ENCODE results near the gene TTC17.
"Not testable (repeated sequence)": the region's sequence is repeated elsewhere in the genome, so short reads cannot be mapped to it uniquely, and the experiment has no call there.

The TTC17 gene

GRCh38 chr11:43467958-43468357 lies 109.2 kb downstream of the TTC17 start:
- DNase-seq (ENCODE audit: low spot score in 2 of 2), result no peak
- H3K9me3 Mint-ChIP-seq, result peaks cover 19% of the 10 kb centered on the region
- peaks cover 16% of the 10 kb centered on the region for H3K36me3 Mint-ChIP-seq
- H3K4me3 Mint-ChIP-seq, result no peak overlapping the region
- no peak overlapping the region for H3K27ac Mint-ChIP-seq
- ATAC-seq, result no peak
- no peaks in the 10 kb centered on the region for H3K4me1 Mint-ChIP-seq

GRCh38 chr11:43477491-43477890 lies 118.8 kb downstream of the TTC17 start:
- not testable (repeated sequence) for H3K36me3 Mint-ChIP-seq; DNase-seq (ENCODE audit: low spot score in 2 of 2); H3K27ac Mint-ChIP-seq; H3K4me1 Mint-ChIP-seq; ATAC-seq; H3K4me3 Mint-ChIP-seq
- peaks cover 24% of the 10 kb centered on the region for H3K9me3 Mint-ChIP-seq

GRCh38 chr11:43486141-43486540 lies 127.4 kb downstream of the TTC17 start:
- Mint-ChIP-seq H3K4me3 (no peak overlapping the region), H3K4me1 (no peaks in the 10 kb centered on the region), H3K9me3 (peaks cover 7% of the 10 kb centered on the region), H3K27ac (no peak overlapping the region), H3K36me3 (peaks cover 8% of the 10 kb centered on the region)
- no peak for DNase-seq (ENCODE audit: low spot score in 2 of 2)
- ATAC-seq, result no peak

- peaks cover 32% of the 10 kb centered on the region for H3K36me3 Mint-ChIP-seq
- H3K4me3 Mint-ChIP-seq, result no peak overlapping the region
- no peak for ATAC-seq
- H3K9me3 Mint-ChIP-seq, result no peaks in the 10 kb centered on the region
- no peak overlapping the region for H3K27ac Mint-ChIP-seq
- no peak for DNase-seq (ENCODE audit: low spot score in 2 of 2)
- no peaks in the 10 kb centered on the region for H3K4me1 Mint-ChIP-seq
Measured at GRCh38 chr11:43489869-43490465, 131.2 kb downstream of the TTC17 start.

- no peak for ATAC-seq
- Mint-ChIP-seq H3K27ac (no peak overlapping the region), H3K4me1 (no peaks in the 10 kb centered on the region), H3K9me3 (no peaks in the 10 kb centered on the region), H3K36me3 (peaks cover 32% of the 10 kb centered on the region), H3K4me3 (no peak overlapping the region)
- no peak for DNase-seq (ENCODE audit: low spot score in 2 of 2)
Measured at GRCh38 chr11:43492701-43493100, 134.0 kb downstream of the TTC17 start.

- Mint-ChIP-seq H3K4me3 (no peak overlapping the region), H3K4me1 (no peaks in the 10 kb centered on the region), H3K36me3 (peaks cover 32% of the 10 kb centered on the region), H3K27ac (no peak overlapping the region), H3K9me3 (no peaks in the 10 kb centered on the region)
- ATAC-seq (no peak), DNase-seq (ENCODE audit: low spot score in 2 of 2) (no peak)
Measured at GRCh38 chr11:43493431-43493830, 134.7 kb downstream of the TTC17 start.

GRCh38 chr11:43497144-43497543 lies 138.4 kb downstream of the TTC17 start:
- peak; percentile 11 for ATAC-seq

GRCh38 chr11:43498561-43498960 lies 139.8 kb downstream of the TTC17 start:
- ATAC-seq, result no peak
- Mint-ChIP-seq H3K9me3 (no peaks in the 10 kb centered on the region), H3K4me3 (no peak overlapping the region), H3K36me3 (peaks cover 3% of the 10 kb centered on the region), H3K4me1 (no peaks in the 10 kb centered on the region), H3K27ac (no peak overlapping the region)
- DNase-seq (ENCODE audit: low spot score in 2 of 2), result no peak

More at GRCh38 chr11:43497144-43497543, 138.4 kb downstream of the TTC17 start:
- DNase-seq (ENCODE audit: low spot score in 2 of 2), result peak in 1 of 2 donors; percentile 22
- no peak overlapping the region for H3K4me3 Mint-ChIP-seq
- H3K4me1 Mint-ChIP-seq, result no peaks in the 10 kb centered on the region
- peaks cover 14% of the 10 kb centered on the region for H3K36me3 Mint-ChIP-seq
- H3K9me3 Mint-ChIP-seq, result no peaks in the 10 kb centered on the region
- no peak overlapping the region for H3K27ac Mint-ChIP-seq

- H3K4me1 Mint-ChIP-seq, result peaks cover 10% of the 10 kb centered on the region
- no peaks in the 10 kb centered on the region for H3K36me3 Mint-ChIP-seq
- DNase-seq (ENCODE audit: low spot score in 2 of 2), result no peak
- H3K4me3 Mint-ChIP-seq, result no peak overlapping the region
- no peaks in the 10 kb centered on the region for H3K9me3 Mint-ChIP-seq
- no peak overlapping the region for H3K27ac Mint-ChIP-seq
- ATAC-seq, result no peak
Measured at GRCh38 chr11:43503417-43503816, 144.7 kb downstream of the TTC17 start.

GRCh38 chr11:43504316-43504950 lies 145.7 kb downstream of the TTC17 start:
- ATAC-seq, result peak; percentile 39
- Mint-ChIP-seq H3K27ac (no peak overlapping the region), H3K4me3 (no peak overlapping the region), H3K9me3 (no peaks in the 10 kb centered on the region), H3K4me1 (peaks cover 13% of the 10 kb centered on the region), H3K36me3 (no peaks in the 10 kb centered on the region)
- DNase-seq (ENCODE audit: low spot score in 2 of 2), result no peak

- H3K9me3 Mint-ChIP-seq, result no peaks in the 10 kb centered on the region
- ATAC-seq (no peak), DNase-seq (ENCODE audit: low spot score in 2 of 2) (no peak)
- no peak overlapping the region for H3K4me3 Mint-ChIP-seq
- peaks cover 13% of the 10 kb centered on the region for H3K4me1 Mint-ChIP-seq
- no peaks in the 10 kb centered on the region for H3K36me3 Mint-ChIP-seq
- H3K27ac Mint-ChIP-seq, result no peak overlapping the region
Measured at GRCh38 chr11:43505171-43505570, 146.5 kb downstream of the TTC17 start.

- no peak for ATAC-seq
- DNase-seq (ENCODE audit: low spot score in 2 of 2), result no peak
- no peaks in the 10 kb centered on the region for H3K9me3 Mint-ChIP-seq
- no peak overlapping the region for H3K4me3 Mint-ChIP-seq
- no peaks in the 10 kb centered on the region for H3K36me3 Mint-ChIP-seq
- no peak overlapping the region for H3K27ac Mint-ChIP-seq
- H3K4me1 Mint-ChIP-seq, result peaks cover 13% of the 10 kb centered on the region
Measured at GRCh38 chr11:43507171-43507570, 148.5 kb downstream of the TTC17 start.

- Mint-ChIP-seq H3K9me3 (no peaks in the 10 kb centered on the region), H3K36me3 (no peaks in the 10 kb centered on the region), H3K4me1 (peaks cover 13% of the 10 kb centered on the region), H3K4me3 (no peak overlapping the region), H3K27ac (no peak overlapping the region)
- ATAC-seq, result no peak
- no peak for DNase-seq (ENCODE audit: low spot score in 2 of 2)
Measured at GRCh38 chr11:43508511-43508918, 149.8 kb downstream of the TTC17 start.

- no peaks in the 10 kb centered on the region for H3K36me3 Mint-ChIP-seq
- no peak overlapping the region for H3K4me3 Mint-ChIP-seq
- ATAC-seq (no peak), DNase-seq (ENCODE audit: low spot score in 2 of 2) (no peak)
- peaks cover 13% of the 10 kb centered on the region for H3K4me1 Mint-ChIP-seq
- H3K27ac Mint-ChIP-seq, result no peak overlapping the region
- no peaks in the 10 kb centered on the region for H3K9me3 Mint-ChIP-seq
Measured at GRCh38 chr11:43511959-43512358, 153.2 kb downstream of the TTC17 start.

- Mint-ChIP-seq H3K27ac (no peak overlapping the region), H3K4me3 (no peak overlapping the region), H3K36me3 (no peaks in the 10 kb centered on the region), H3K4me1 (no peaks in the 10 kb centered on the region), H3K9me3 (no peaks in the 10 kb centered on the region)
- ATAC-seq, result no peak
- DNase-seq (ENCODE audit: low spot score in 2 of 2), result no peak
Measured at GRCh38 chr11:43515090-43515489, 156.4 kb downstream of the TTC17 start.

- no peak for ATAC-seq
- no peak for DNase-seq (ENCODE audit: low spot score in 2 of 2)
- H3K4me1 Mint-ChIP-seq, result no peaks in the 10 kb centered on the region
- no peak overlapping the region for H3K27ac Mint-ChIP-seq
- no peaks in the 10 kb centered on the region for H3K36me3 Mint-ChIP-seq
- peaks cover 7% of the 10 kb centered on the region for H3K9me3 Mint-ChIP-seq
- no peak overlapping the region for H3K4me3 Mint-ChIP-seq
Measured at GRCh38 chr11:43516316-43516850, 157.7 kb downstream of the TTC17 start.
